Stimulated activated naive B cell treated with anti-CD40 and anti-IgM and Interleukin-4, amounts not matched to agents 10 μg/mL and 1 μg/mL and 100 μg/mL, for 72 hours (primary cell): ENCODE results near the gene SNX6.

Experiments used
- ATAC-seq, 2 donors: fragments of 150-1000 bp; cut with Tn5 transposase; replicated peaks; 2 replicates each; pipeline ENCODE4 v1.10.0; 2021; ENCODE audit warnings: moderate library complexity in 1 of 2
- DNase-seq: peaks from one replicate; pipeline ENCODE4 v3.0.0; 2021
- H3K27ac Mint-ChIP-seq: one replicate; pipeline ENCODE4 v1.8.0; 2022; ENCODE audit warnings: mild to moderate bottlenecking, mixed read lengths
- H3K27me3 Mint-ChIP-seq, 2 donors: one replicate each; pipeline ENCODE4 v1.8.0; 2022; ENCODE audit warnings: mixed read lengths in 2 of 2
- H3K36me3 Mint-ChIP-seq, 2 donors: one replicate each; pipeline ENCODE4 v1.8.0; 2022; ENCODE audit warnings: mixed read lengths in 2 of 2, mild to moderate bottlenecking in 1 of 2
- H3K4me1 Mint-ChIP-seq, 2 donors: one replicate each; pipeline ENCODE4 v1.8.0; 2022; ENCODE audit warnings: mixed read lengths in 2 of 2, mild to moderate bottlenecking in 1 of 2
- H3K4me3 Mint-ChIP-seq, 2 donors: one replicate each; pipeline ENCODE4 v1.8.0; 2022; ENCODE audit warnings: mild to moderate bottlenecking in 2 of 2, mixed read lengths in 2 of 2, moderate library complexity in 1 of 2
- H3K9me3 Mint-ChIP-seq, 2 donors: one replicate each; pipeline ENCODE4 v1.8.0; 2022; ENCODE audit warnings: mixed read lengths in 2 of 2, mild to moderate bottlenecking in 1 of 2

SNX6 gene

DNA sequence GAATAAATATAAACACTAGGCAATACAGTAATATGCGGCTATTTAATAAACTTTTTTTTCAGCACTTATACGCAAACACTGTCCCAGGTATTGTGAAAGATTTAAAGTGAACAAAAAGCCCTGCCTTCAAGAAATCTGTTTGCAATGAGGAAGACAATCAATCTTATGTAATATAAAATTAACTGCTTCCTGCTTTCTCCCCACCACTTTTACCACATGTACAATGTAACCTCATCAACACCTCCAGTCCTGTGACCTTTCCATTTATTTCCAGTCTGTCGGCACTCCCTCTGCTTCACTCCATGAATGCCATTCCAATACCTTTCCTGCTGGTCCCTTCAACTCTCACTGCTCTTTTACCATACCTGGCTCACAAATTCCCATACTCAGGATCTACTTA is 10.5 kb downstream of the SNX6 start:
- Mint-ChIP-seq H3K9me3 (no peaks in the 10 kb centered on the region), H3K4me3 (peak overlapping the region in 1 of 2 donors; percentile 42), H3K4me1 (peaks cover 7 to 26% of the 10 kb centered on the region in 2 donors), H3K27ac (no peak overlapping the region), H3K27me3 (no peaks in the 10 kb centered on the region), H3K36me3 (peaks cover 32 to 45% of the 10 kb centered on the region in 2 donors)
- ATAC-seq (no peak), DNase-seq (no peak)

DNA sequence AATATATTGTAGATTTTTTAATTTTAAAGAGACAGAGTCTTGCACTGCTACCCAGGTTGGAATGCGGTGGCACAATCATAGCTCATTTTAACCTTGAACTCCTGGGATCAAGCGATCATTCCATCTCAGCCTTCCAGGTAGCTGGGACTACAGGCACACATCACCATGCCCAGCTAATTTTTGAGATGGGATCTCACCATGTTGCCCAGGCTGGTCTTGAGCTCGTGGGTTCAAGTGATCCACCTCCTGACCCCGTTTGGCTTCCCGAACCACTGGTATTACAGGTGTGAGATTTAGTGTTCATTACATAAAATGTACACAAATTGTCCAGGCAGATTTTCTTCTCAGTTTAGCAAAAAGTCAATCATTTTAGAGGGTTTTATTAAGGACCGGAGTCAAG is 13.6 kb downstream of the SNX6 start:
- Mint-ChIP-seq H3K9me3 (no peaks in the 10 kb centered on the region), H3K36me3 (peaks cover 20 to 32% of the 10 kb centered on the region in 2 donors), H3K4me3 (no peak overlapping the region), H3K27ac (peak overlapping the region; percentile 5), H3K4me1 (peaks cover 7 to 20% of the 10 kb centered on the region in 2 donors), H3K27me3 (no peaks in the 10 kb centered on the region)
- DNase-seq (no peak), ATAC-seq (no peak)

DNA sequence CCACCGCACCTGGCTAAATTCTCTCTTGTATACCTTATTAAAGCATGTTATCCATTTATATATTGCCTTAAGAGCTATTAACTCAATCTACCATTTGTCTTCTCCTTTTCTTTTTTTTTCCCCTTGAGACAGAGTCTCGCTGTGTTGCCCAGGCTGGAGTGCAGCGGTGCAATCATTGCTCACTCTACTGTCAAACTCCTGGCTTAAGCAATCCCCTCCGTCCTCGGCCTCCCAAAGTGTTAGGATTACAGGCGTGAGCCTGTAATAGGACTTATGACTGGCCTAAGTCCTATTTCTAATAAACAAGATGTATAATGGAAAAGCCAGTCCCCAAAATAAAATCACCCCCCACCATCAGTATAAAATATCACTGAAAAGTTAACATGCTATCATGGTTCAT is 14.4 kb downstream of the SNX6 start:
- H3K27ac Mint-ChIP-seq, result no peak overlapping the region
- H3K4me1 Mint-ChIP-seq, result peaks cover 5 to 16% of the 10 kb centered on the region in 2 donors
- ATAC-seq (no peak), DNase-seq (no peak)
- peaks cover 16 to 27% of the 10 kb centered on the region in 2 donors for H3K36me3 Mint-ChIP-seq
- H3K9me3 Mint-ChIP-seq, result no peaks in the 10 kb centered on the region
- H3K27me3 Mint-ChIP-seq, result no peaks in the 10 kb centered on the region
- H3K4me3 Mint-ChIP-seq, result no peak overlapping the region

DNA sequence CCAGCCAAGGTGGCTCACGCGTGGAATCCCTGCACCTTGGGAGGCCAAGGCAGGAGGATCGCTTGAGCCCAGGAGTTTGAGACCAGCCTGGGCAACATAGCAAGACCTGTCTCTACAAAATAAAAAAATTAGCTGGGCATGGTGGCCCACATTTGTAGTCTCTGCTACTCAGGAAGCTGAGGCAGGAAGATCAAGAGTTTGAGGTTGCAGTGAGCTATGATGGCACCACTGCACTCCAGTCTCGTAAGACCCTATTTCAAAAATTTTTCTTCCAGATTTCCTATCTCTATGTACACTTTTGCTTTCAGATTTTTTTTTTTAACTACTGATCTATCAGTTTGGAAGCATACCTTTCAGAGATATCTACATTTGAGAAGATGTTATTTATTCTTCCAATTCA is 15.3 kb downstream of the SNX6 start:
- H3K4me3 Mint-ChIP-seq, result no peak overlapping the region

GRCh38 chr14:34610101-34610500 is 19.8 kb downstream of the SNX6 start:
- Mint-ChIP-seq H3K27me3 (no peaks in the 10 kb centered on the region), H3K4me3 (no peak overlapping the region), H3K9me3 (no peaks in the 10 kb centered on the region), H3K4me1 (peaks cover 4 to 6% of the 10 kb centered on the region in 2 donors), H3K27ac (no peak overlapping the region), H3K36me3 (peaks cover 18% of the 10 kb centered on the region in 2 donors)
- DNase-seq (no peak), ATAC-seq (no peak)

More for the DNA sequence above, 15.3 kb downstream of the SNX6 start:
- Mint-ChIP-seq H3K9me3 (no peaks in the 10 kb centered on the region), H3K27ac (no peak overlapping the region), H3K4me1 (peaks cover 5 to 9% of the 10 kb centered on the region in 2 donors), H3K36me3 (peaks cover 16 to 20% of the 10 kb centered on the region in 2 donors), H3K27me3 (no peaks in the 10 kb centered on the region)
- ATAC-seq (no peak), DNase-seq (no peak)

DNA sequence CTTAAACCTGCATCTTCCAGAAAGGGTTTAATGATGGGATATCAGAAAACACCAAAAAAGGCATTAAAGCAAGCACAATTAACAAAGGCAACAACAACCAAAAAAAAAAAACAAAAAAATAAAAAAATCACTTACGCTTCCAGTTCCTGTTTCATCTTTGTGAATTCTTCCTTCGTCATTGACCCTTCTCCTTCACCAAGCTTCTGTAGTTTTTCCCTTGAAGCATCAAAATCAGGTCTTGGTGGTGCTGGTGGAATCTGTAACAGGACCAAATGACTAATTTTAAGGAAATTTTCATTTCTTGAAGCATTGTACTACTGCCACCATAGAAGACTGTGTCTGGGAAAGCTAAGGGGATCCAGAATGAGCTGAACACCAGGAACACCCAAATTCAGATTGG is 24.5 kb downstream of the SNX6 start:
- ATAC-seq, result no peak
- no peak for DNase-seq
- H3K36me3 Mint-ChIP-seq, result peaks cover 30 to 38% of the 10 kb centered on the region in 2 donors
- peaks cover 4 to 6% of the 10 kb centered on the region in 2 donors for H3K4me1 Mint-ChIP-seq
- peak overlapping the region; percentile 39 for H3K27ac Mint-ChIP-seq
- no peaks in the 10 kb centered on the region for H3K27me3 Mint-ChIP-seq
- no peaks in the 10 kb centered on the region for H3K9me3 Mint-ChIP-seq
- no peak overlapping the region for H3K4me3 Mint-ChIP-seq

- DNase-seq (no peak), ATAC-seq (no peak)
- no peaks in the 10 kb centered on the region for H3K27me3 Mint-ChIP-seq
- H3K36me3 Mint-ChIP-seq, result peaks cover 34 to 42% of the 10 kb centered on the region in 2 donors
- H3K4me1 Mint-ChIP-seq, result peaks cover 4 to 6% of the 10 kb centered on the region in 2 donors
- H3K9me3 Mint-ChIP-seq, result no peaks in the 10 kb centered on the region
- no peak overlapping the region for H3K4me3 Mint-ChIP-seq
- H3K27ac Mint-ChIP-seq, result peak overlapping the region; percentile 39
These were observed 25.0 kb downstream of the SNX6 start for GRCh38 chr14:34604995-34605394.

- Mint-ChIP-seq H3K36me3 (peaks cover 36 to 39% of the 10 kb centered on the region in 2 donors), H3K4me3 (no peak overlapping the region), H3K27me3 (no peaks in the 10 kb centered on the region), H3K9me3 (no peaks in the 10 kb centered on the region), H3K27ac (no peak overlapping the region), H3K4me1 (no peaks in the 10 kb centered on the region)
- no peak for DNase-seq
- ATAC-seq, result no peak
These were observed 33.1 kb downstream of the SNX6 start for GRCh38 chr14:34596891-34597290.

GRCh38 chr14:34593740-34594375 is 36.1 kb downstream of the SNX6 start:
- Mint-ChIP-seq H3K27ac (no peak overlapping the region), H3K27me3 (no peaks in the 10 kb centered on the region), H3K9me3 (no peaks in the 10 kb centered on the region), H3K4me1 (peaks cover 0 to 4% of the 10 kb centered on the region in 2 donors), H3K4me3 (no peak overlapping the region), H3K36me3 (peaks cover 35 to 42% of the 10 kb centered on the region in 2 donors)
- DNase-seq (no peak), ATAC-seq (no peak)

DNA sequence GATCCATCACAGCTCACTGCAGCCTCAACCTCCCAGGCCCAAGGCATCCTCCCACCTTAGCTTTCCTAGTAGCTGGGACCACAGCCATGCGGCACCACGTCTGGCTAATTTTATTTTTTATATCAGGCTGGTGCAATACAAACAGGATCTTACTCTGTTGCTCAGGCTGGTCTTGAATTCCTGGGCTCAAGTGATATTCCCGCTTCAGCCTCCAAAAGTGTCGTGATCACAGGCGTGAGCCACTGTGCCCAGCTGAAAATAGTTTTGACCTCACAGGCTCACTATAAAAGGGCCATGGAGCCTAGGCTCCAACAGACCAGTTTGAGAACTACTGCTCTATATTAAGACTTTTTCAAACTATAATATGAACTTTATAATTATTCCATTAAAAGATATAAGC is 37.3 kb downstream of the SNX6 start:
- peaks cover 30 to 39% of the 10 kb centered on the region in 2 donors for H3K36me3 Mint-ChIP-seq
- DNase-seq (no peak), ATAC-seq (no peak)
- no peaks in the 10 kb centered on the region for H3K9me3 Mint-ChIP-seq
- no peaks in the 10 kb centered on the region for H3K27me3 Mint-ChIP-seq
- no peak overlapping the region for H3K4me3 Mint-ChIP-seq
- peaks cover 0 to 4% of the 10 kb centered on the region in 2 donors for H3K4me1 Mint-ChIP-seq
- no peak overlapping the region for H3K27ac Mint-ChIP-seq

DNA sequence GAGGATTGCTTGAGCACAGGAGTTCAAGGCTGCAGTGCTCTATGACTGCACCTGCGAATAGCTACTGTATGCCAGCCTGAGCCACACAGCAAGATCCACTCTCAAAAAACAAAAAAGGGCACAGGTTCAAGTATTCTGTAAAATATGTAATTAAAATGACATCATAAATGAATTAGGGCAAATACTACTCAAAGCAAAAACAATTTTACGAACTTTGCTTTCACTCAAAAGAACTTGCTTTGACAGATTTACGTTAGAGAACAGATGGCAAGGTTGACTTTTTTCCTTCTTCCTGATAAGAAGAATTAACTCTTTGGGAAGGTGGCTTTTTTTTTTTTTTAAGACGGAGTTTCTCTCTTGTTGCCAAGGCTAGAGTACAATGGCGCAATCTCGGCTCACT is 46.4 kb downstream of the SNX6 start:
- peaks cover 27 to 28% of the 10 kb centered on the region in 2 donors for H3K36me3 Mint-ChIP-seq
- no peak overlapping the region for H3K27ac Mint-ChIP-seq
- DNase-seq, result no peak
- no peak for ATAC-seq
- no peaks in the 10 kb centered on the region for H3K27me3 Mint-ChIP-seq
- H3K4me3 Mint-ChIP-seq, result no peak overlapping the region
- H3K4me1 Mint-ChIP-seq, result no peaks in the 10 kb centered on the region
- no peaks in the 10 kb centered on the region for H3K9me3 Mint-ChIP-seq

GRCh38 chr14:34582117-34582680 is 47.7 kb downstream of the SNX6 start:
- H3K27ac Mint-ChIP-seq, result no peak overlapping the region
- H3K27me3 Mint-ChIP-seq, result no peaks in the 10 kb centered on the region
- DNase-seq (no peak), ATAC-seq (no peak)
- H3K4me1 Mint-ChIP-seq, result no peaks in the 10 kb centered on the region
- H3K36me3 Mint-ChIP-seq, result peaks cover 28 to 31% of the 10 kb centered on the region in 2 donors
- H3K9me3 Mint-ChIP-seq, result no peaks in the 10 kb centered on the region
- no peak overlapping the region for H3K4me3 Mint-ChIP-seq

- Mint-ChIP-seq H3K27me3 (no peaks in the 10 kb centered on the region), H3K36me3 (peaks cover 24 to 33% of the 10 kb centered on the region in 2 donors), H3K27ac (no peak overlapping the region), H3K4me3 (no peak overlapping the region), H3K9me3 (no peaks in the 10 kb centered on the region), H3K4me1 (no peaks in the 10 kb centered on the region)
- DNase-seq (no peak), ATAC-seq (no peak)
These were observed 49.6 kb downstream of the SNX6 start for GRCh38 chr14:34580381-34580780.

DNA sequence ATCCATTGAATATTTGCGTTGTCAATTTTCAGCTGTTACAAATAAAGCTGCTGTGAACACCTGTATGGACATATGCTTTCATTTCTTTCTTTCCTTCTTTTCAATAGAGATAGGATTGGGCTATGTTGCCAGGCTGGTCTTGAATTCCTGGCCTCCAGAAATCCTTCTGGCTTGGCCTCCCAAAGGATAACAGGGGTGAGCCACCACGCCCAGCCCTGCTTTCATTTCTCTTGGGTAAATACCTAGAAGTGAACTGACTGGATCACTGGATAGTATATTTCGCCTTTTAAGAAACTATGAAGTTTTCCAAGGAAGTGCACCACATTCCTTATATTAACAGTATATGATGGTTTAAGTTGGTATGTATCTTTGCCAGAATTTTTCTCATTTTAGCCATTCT is 58.2 kb downstream of the SNX6 start:
- H3K4me1 Mint-ChIP-seq, result no peaks in the 10 kb centered on the region
- no peak overlapping the region for H3K27ac Mint-ChIP-seq
- no peak overlapping the region for H3K4me3 Mint-ChIP-seq
- ATAC-seq (no peak), DNase-seq (no peak)
- H3K9me3 Mint-ChIP-seq, result no peaks in the 10 kb centered on the region
- peaks cover 19 to 31% of the 10 kb centered on the region in 2 donors for H3K36me3 Mint-ChIP-seq
- no peaks in the 10 kb centered on the region for H3K27me3 Mint-ChIP-seq

DNA sequence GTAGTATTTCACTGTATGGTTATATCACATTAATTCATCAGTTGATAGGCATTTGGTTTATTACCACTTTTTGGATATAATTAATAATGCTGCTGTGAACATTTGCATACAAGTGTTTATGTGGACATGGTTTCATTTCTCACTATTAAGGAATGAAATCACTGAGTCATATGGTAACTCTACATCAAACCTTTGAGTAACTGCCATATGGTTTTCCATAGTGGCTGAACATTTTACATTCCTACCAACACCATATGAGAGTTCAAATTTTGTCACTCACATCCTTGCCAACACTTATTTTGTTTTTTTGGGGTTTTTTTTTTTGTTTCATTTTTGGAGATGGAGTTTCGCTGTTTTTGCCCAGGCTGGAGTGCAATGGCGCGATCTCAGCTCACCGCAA is 60.2 kb downstream of the SNX6 start:
- no peak overlapping the region for H3K27ac Mint-ChIP-seq
- peaks cover 24 to 28% of the 10 kb centered on the region in 2 donors for H3K36me3 Mint-ChIP-seq
- H3K4me1 Mint-ChIP-seq, result no peaks in the 10 kb centered on the region

More for the DNA sequence above, 60.2 kb downstream of the SNX6 start:
- ATAC-seq (no peak), DNase-seq (no peak)
- Mint-ChIP-seq H3K9me3 (no peaks in the 10 kb centered on the region), H3K27me3 (no peaks in the 10 kb centered on the region), H3K4me3 (no peak overlapping the region)
